ENCODE data around the gene MYL5. TPM values are rescaled to one million over a fixed set of nuclear protein-coding genes. Genes with fewer than 3 reads are reported as not detected.

MYL5 gene
- polyA plus RNA-seq, 2 of the 4 experiments (the other 2 are of a cell fraction) = 8.0 to 8.3 TPM

GRCh38 chr4:722169-722725 is 47.9 kb downstream of the MYL5 start:
- H3K4me2 ChIP-seq = no peak overlapping the region
- FAIRE-seq = no peak

GRCh38 chr4:722851-723360 is 48.6 kb downstream of the MYL5 start:
- Histone ChIP-seq H3K4me1 (peaks cover 9% of the 10 kb centered on the region; the same call in 2 of the 3 replicates), H3K4me3 (no peak overlapping the region), H3K4me2 (no peak overlapping the region), H3K9me3 (no peaks in the 10 kb centered on the region), H3K27ac (no peak overlapping the region)
- CTCF ChIA-PET = interaction anchor here (1.2 to 3.0 kb wide), 2 partner anchors 20 to 38 kb away, joined by 3 to 9 read pairs; no protein-coding TSS in a partner anchor
- ATAC-seq = no peak
- FAIRE-seq = no peak
- 98% methylated on average over 34 of the region's 61 CpGs for WGBS (ENCODE audit: missing lambda C conversion rate)
- DNase-seq (ENCODE audit: low read depth in 1 of 2, low spot score in 1 of 2) = no peak
- POLR2A ChIA-PET = no interaction called here
- no peak for TF ChIP-seq NR3C1 (IDR thresholded peaks at IDR 0.05)
- TF ChIP-seq HOXB5 (CRISPR knock-in tag; IDR thresholded peaks at IDR 0.05) = no peak
- no peak for TF ChIP-seq FOSL2 (IDR thresholded peaks at IDR 0.05)
- TF ChIP-seq FOSL2 (CRISPR knock-in tag; IDR thresholded peaks at IDR 0.05) = no peak

More at GRCh38 chr4:722169-722725, 47.9 kb downstream of the MYL5 start:
- POLR2A ChIA-PET = no interaction called here
- CTCF ChIA-PET = interaction anchor here (3.0 kb wide), 1 partner anchor 20 kb away, joined by 9 read pairs; no protein-coding TSS in a partner anchor
- WGBS (ENCODE audit: missing lambda C conversion rate) = 97% methylated on average over 47 of the region's 47 CpGs
- TF ChIP-seq ZC3H11A (IDR thresholded peaks at IDR 0.05) (no peak), USF2 (IDR thresholded peaks at IDR 0.05) (no peak), HOXB13 (CRISPR knock-in tag; IDR thresholded peaks at IDR 0.05; ENCODE audit: low read depth) (no peak), ESRRA (IDR thresholded peaks at IDR 0.05; ENCODE audit: borderline replicate concordance, low read length) (no peak), NFE2L2 (conservative IDR thresholded peaks at IDR 0.05; ENCODE audit: low read length) (no peak), BHLHE40 (IDR thresholded peaks at IDR 0.05; ENCODE audit: low read depth, low read length) (no peak), E2F6 (IDR thresholded peaks at IDR 0.05; ENCODE audit: borderline replicate concordance, low read depth) (no peak), EHF (CRISPR knock-in tag; IDR thresholded peaks at IDR 0.05) (no peak), CTCF (IDR thresholded peaks at IDR 0.05) (no peak), POLR2AphosphoS2 (conservative IDR thresholded peaks at IDR 0.05; ENCODE audit: low read length) (no peak), MYC (IDR thresholded peaks at IDR 0.05; ENCODE audit: borderline replicate concordance, low read length) (no peak), ZNF302 (CRISPR knock-in tag; IDR thresholded peaks at IDR 0.05) (no peak), EP300 (IDR thresholded peaks at IDR 0.05) (no peak), MAFK (IDR thresholded peaks at IDR 0.05; ENCODE audit: partially characterized antibody) (no peak)
- Histone ChIP-seq H3K4me1 (peaks cover 3% of the 10 kb centered on the region; the same call in 2 of the 3 replicates), H3K9me3 (no peaks in the 10 kb centered on the region), H3K27ac (no peak overlapping the region), H3K4me3 (no peak overlapping the region)
- DNase-seq (ENCODE audit: low read depth in 1 of 2, low spot score in 1 of 2) = no peak
- no peak for ATAC-seq

- Histone ChIP-seq H3K27ac (no peak overlapping the region), H3K9me3 (no peaks in the 10 kb centered on the region), H3K4me1 (peaks cover 10% of the 10 kb centered on the region; the same call in 2 of the 3 replicates), H3K4me2 (no peak overlapping the region), H3K4me3 (no peak overlapping the region)
- ATAC-seq = no peak
- POLR2A ChIA-PET = no interaction called here
- 95% methylated on average over 13 of the region's 28 CpGs for WGBS (ENCODE audit: missing lambda C conversion rate)
- CTCF ChIA-PET = interaction anchor here (1.2 to 3.0 kb wide), 2 partner anchors 19 to 39 kb away, joined by 3 to 9 read pairs; no protein-coding TSS in a partner anchor
- no peak for FAIRE-seq
- no peak for DNase-seq (ENCODE audit: low read depth in 1 of 2, low spot score in 1 of 2)
- TF ChIP-seq HOXB5 (CRISPR knock-in tag; IDR thresholded peaks at IDR 0.05) (no peak), JUN (IDR thresholded peaks at IDR 0.05) (no peak), TFCP2L1 (CRISPR knock-in tag; IDR thresholded peaks at IDR 0.05) (no peak), MAZ (IDR thresholded peaks at IDR 0.05; ENCODE audit: borderline replicate concordance, low read depth, low read length) (no peak), PBX3 (IDR thresholded peaks at IDR 0.05) (no peak), RFX5 (IDR thresholded peaks at IDR 0.05) (no peak), BHLHE40 (IDR thresholded peaks at IDR 0.05; ENCODE audit: low read depth, low read length) (no peak), ZFP36 (IDR thresholded peaks at IDR 0.05; ENCODE audit: borderline replicate concordance, partially characterized antibody) (no peak), RCOR1 (IDR thresholded peaks at IDR 0.05; ENCODE audit: low read depth, low read length) (no peak), POLR2A (IDR thresholded peaks at IDR 0.05; ENCODE audit: low read length) (no peak)
Observed at GRCh38 chr4:723751-724530, 49.6 kb downstream of the MYL5 start.
